Measurements from ENCODE around the gene NBEA. TPM values are rescaled to one million over a fixed set of nuclear protein-coding genes. Genes with fewer than 3 reads are reported as not detected.

The NBEA gene
- total and polyA plus RNA-seq, 8 donors: 1.6 to 36.0 (median 7.7) TPM

DNA sequence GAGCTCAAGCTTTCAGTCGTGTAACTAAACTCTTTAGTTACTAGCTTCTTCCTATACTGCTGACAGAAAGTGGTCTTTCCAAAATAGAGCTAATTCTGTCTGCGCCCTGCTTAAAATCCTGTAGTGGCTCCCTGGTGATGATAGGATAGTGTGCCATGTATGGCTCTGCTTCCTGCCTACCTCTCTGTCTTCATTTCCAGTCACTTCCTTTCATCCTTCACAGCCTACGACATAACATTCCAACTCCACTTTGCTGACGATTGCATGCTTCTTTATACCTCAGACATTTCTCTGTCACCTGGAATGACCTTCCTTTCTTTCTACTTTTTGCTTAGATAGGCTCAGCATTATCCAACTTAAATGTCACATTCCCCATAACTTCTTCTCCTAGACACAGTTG, 343.6 kb downstream of the NBEA start:
- intact Hi-C loops (cut with DNase I; ENCODE audit: low total_unique reads): no loop called here
- no peaks in the 10 kb centered on the region for H3K4me1 ChIP-seq
- 80 to 89% (median 84%) methylated on average over 4 of the region's 4 CpGs for WGBS, 5 donors
- TF ChIP-seq POLR2AphosphoS5 (IDR thresholded peaks at IDR 0.05) (no peak), EP300 (IDR thresholded peaks at IDR 0.05) (no peak), POLR2A (IDR thresholded peaks at IDR 0.05) (no peak)
- TF ChIP-seq, protein P1, sequence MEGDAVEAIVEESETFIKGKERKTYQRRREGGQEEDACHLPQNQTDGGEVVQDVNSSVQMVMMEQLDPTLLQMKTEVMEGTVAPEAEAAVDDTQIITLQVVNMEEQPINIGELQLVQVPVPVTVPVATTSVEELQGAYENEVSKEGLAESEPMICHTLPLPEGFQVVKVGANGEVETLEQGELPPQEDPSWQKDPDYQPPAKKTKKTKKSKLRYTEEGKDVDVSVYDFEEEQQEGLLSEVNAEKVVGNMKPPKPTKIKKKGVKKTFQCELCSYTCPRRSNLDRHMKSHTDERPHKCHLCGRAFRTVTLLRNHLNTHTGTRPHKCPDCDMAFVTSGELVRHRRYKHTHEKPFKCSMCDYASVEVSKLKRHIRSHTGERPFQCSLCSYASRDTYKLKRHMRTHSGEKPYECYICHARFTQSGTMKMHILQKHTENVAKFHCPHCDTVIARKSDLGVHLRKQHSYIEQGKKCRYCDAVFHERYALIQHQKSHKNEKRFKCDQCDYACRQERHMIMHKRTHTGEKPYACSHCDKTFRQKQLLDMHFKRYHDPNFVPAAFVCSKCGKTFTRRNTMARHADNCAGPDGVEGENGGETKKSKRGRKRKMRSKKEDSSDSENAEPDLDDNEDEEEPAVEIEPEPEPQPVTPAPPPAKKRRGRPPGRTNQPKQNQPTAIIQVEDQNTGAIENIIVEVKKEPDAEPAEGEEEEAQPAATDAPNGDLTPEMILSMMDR (IDR thresholded peaks at IDR 0.05): no peak
- no peaks in the 10 kb centered on the region for H3K9me3 ChIP-seq
- DNase-seq: no peak
- H3K27me3 ChIP-seq: no peaks in the 10 kb centered on the region
- H3K27ac ChIP-seq: no peak overlapping the region
- H3K36me3 ChIP-seq: no peaks in the 10 kb centered on the region
- no peak overlapping the region for H3K4me3 ChIP-seq

DNA sequence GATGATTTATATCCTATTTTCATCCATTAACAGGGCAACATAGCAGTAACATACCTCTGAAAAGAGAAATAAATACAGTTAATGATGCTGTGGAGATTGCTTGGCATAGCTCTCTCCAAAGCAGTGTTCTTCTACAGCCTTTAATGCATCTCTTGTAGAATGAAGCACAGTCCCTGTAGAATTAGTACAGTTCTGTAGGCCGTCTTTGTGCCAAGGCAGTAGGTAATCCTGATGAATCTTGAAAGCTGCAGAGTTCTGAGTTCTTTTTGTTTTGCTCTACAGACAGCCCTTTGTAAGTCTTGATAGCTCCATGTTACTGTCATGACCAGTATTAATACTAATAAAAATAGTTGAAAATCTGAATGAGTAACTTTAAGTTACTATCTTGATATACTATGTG, 350.3 kb downstream of the NBEA start:
- 88 to 96% (median 93%) methylated on average over 1 of the region's 1 CpG for WGBS, 5 donors
- no peak overlapping the region for H3K4me3 ChIP-seq
- H3K27me3 ChIP-seq: no peaks in the 10 kb centered on the region
- H3K4me1 ChIP-seq: no peaks in the 10 kb centered on the region
- no peaks in the 10 kb centered on the region for H3K9me3 ChIP-seq
- TF ChIP-seq POLR2A (IDR thresholded peaks at IDR 0.05) (no peak), EP300 (IDR thresholded peaks at IDR 0.05) (no peak), POLR2AphosphoS5 (IDR thresholded peaks at IDR 0.05) (no peak)
- TF ChIP-seq, protein P1 (IDR thresholded peaks at IDR 0.05): no peak
- intact Hi-C loops (cut with DNase I; ENCODE audit: low total_unique reads): no loop called here
- H3K27ac ChIP-seq: no peak overlapping the region
- no peak for DNase-seq
- H3K36me3 ChIP-seq: no peaks in the 10 kb centered on the region

DNA sequence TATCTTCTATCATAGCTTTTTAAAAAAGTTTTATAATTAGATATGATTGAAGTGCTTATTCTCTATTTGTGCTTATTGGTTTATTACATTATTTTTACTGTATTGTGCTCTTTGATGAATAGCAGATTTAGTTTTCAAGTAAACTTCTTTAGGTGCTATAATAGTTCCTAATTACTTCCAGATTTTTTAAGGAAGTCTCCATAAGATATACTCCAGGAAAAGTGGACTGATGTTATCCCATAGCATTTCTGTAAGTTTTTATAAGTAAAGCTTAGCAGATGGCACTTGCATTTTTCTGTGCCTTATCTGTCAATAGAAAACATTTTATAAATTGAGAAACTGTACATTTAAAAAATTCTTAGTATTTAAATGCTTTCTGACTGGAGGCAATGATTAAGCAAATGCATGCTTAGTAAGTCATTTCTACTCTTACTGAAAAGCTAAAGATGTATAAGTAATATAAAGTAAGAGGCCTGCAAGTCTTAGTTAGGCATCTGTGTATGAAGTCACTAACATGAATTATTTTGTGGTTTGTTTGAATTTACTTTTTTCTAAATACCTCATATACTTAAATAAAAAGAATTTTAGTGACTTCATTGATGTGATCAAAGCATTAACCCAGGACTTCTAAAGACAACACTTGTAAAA, 351.6 kb downstream of the NBEA start:
- H3K27ac ChIP-seq: no peak overlapping the region
- intact Hi-C loops (cut with DNase I; ENCODE audit: low total_unique reads): no loop called here
- no peaks in the 10 kb centered on the region for H3K4me1 ChIP-seq
- H3K27me3 ChIP-seq: no peaks in the 10 kb centered on the region
- no peak for DNase-seq
- TF ChIP-seq EP300 (IDR thresholded peaks at IDR 0.05): no peak
- TF ChIP-seq, protein P1 (IDR thresholded peaks at IDR 0.05): no peak
- no peak for TF ChIP-seq POLR2A (IDR thresholded peaks at IDR 0.05)
- no peak for TF ChIP-seq POLR2AphosphoS5 (IDR thresholded peaks at IDR 0.05)
- H3K4me3 ChIP-seq: no peak overlapping the region
- H3K36me3 ChIP-seq: no peaks in the 10 kb centered on the region
- H3K9me3 ChIP-seq: no peaks in the 10 kb centered on the region

DNA sequence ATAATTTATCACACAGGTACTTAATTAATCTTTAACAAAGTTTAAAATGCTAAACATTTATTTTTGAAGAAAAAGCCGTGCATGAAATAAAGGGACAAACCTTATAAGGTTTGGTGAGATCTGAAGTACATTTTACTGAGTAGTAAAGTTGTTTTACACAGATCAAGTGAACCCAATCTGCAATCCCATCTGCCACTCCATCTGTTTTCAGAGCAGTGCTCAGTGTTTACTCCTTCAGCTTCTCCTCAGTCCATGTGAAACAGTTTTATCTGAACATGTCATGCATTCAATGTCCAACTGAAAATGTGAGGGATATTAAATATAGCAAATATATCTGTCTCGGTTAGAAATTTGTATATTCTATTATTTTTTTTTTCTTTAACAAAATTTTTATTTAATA, 367.6 kb downstream of the NBEA start:
- H3K27ac ChIP-seq: no peak overlapping the region
- H3K9me3 ChIP-seq: no peaks in the 10 kb centered on the region
- intact Hi-C loops (cut with DNase I; ENCODE audit: low total_unique reads): no loop called here
- DNase-seq: peak in 1 of 2 donors; percentile 19
- no peaks in the 10 kb centered on the region for H3K27me3 ChIP-seq
- TF ChIP-seq POLR2A (IDR thresholded peaks at IDR 0.05): no peak
- no peak for TF ChIP-seq EP300 (IDR thresholded peaks at IDR 0.05)
- TF ChIP-seq, protein P1 (IDR thresholded peaks at IDR 0.05): no peak
- no peak for TF ChIP-seq POLR2AphosphoS5 (IDR thresholded peaks at IDR 0.05)
- no peaks in the 10 kb centered on the region for H3K36me3 ChIP-seq
- no peaks in the 10 kb centered on the region for H3K4me1 ChIP-seq
- H3K4me3 ChIP-seq: no peak overlapping the region
- 84 to 89% (median 85%) methylated on average over 2 of the region's 2 CpGs for WGBS, 5 donors

Measured in stomach (tissue), 9 donors.